Body of pancreas (tissue), 4 donors: ENCODE data around the gene CD44.

Experiments used
- CTCF ChIP-seq, 7 experiments: fragments of 450-650 bp in 4 of 7; fragments of 200-600 bp in 3 of 7; sonication (generic) in 3 of 7; IDR thresholded peaks; one replicate each; pipeline ENCODE4 v1.5.1; 2016 to 2019; ENCODE audit warnings: antibody characterized with exemption in 7 of 7
- POLR2A ChIP-seq, 3 donors: fragments of 450-650 bp; IDR thresholded peaks; one replicate each; pipeline ENCODE4 v1.6.1; 2016; ENCODE audit warnings: antibody characterized with exemption in 3 of 3, mild to moderate bottlenecking in 2 of 3

DNA sequence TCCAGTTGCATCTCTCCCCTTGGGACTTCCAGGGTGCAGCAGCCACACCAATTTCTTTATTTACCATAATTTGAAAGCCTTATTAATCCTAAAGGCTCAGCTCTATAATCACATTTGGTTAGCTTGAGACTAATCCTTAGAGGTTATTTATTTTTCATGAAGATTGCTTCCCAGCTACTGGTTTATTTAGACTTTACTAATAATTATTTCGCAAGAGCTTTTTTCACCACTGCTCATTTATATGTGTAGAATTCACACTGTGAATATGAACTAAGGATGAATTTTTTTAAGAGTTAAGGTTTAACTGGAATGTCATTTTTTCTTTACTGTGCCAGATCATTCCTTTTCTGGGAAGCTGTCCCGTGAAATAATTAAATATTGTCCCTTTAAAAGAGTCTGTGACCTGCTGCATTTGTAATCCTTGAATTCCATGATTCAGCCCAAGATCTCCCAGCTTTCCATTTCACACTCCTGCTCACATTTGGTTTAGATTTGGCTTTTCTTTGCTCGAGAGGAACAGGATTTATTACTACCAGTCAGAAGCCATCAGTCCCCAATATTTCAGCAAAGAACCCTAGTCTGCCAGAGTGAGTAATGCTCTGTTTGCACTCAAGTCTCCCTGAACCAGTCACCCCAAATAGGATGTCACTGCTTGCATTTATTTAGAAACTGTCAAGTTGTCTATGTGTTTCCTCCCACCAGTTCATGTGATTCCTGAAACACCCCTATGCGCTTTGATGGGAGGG, 4.4 kb upstream of the CD44 start:
- TF ChIP-seq CTCF (IDR thresholded peaks at IDR 0.05): no peak
- TF ChIP-seq POLR2A (IDR thresholded peaks at IDR 0.05): no peak
